Measurements from ENCODE around the gene GAPDH.
"Not testable (repeated sequence)": the region's sequence is repeated elsewhere in the genome, so short reads cannot be mapped to it uniquely, and the experiment has no call there.

GRCh38 chr12:6586569-6586968 is 52.3 kb downstream of the GAPDH start:
- not testable (repeated sequence) for TF ChIP-seq CTCF, EP300, POLR2A, POLR2AphosphoS5 (IDR thresholded peaks at IDR 0.05)

Data from sigmoid colon (tissue), 4 donors.